PFSK-1 (cell line): ENCODE data around the gene ATP5MK.

ENCODE experiments used
- FOXP2 ChIP-seq: optimal IDR thresholded peaks from 2 replicates; pipeline ENCODE3; 2011; ENCODE audit warnings: borderline replicate concordance, control low read depth, inconsistent platforms; ENCODE audit not compliant: insufficient read depth; ENCODE audit errors: extremely low read length, extremely low read depth
- POLR2AphosphoS5 ChIP-seq: IDR thresholded peaks from 2 replicates; pipeline ENCODE4 v1.6.1; 2012; ENCODE audit warnings: low read depth, mild to moderate bottlenecking, control low read depth, low read length, moderate library complexity
- SIN3A ChIP-seq: IDR thresholded peaks from 2 replicates; pipeline ENCODE4 v1.6.1; 2012; ENCODE audit warnings: mild to moderate bottlenecking, low read length, moderate library complexity, borderline replicate concordance; ENCODE audit not compliant: insufficient read depth
- TAF1 ChIP-seq: IDR thresholded peaks from 2 replicates; pipeline ENCODE4 v1.6.1; 2012; ENCODE audit warnings: low read length, control low read depth, borderline replicate concordance; ENCODE audit not compliant: insufficient read depth
- TF ChIP-seq, protein P1 (sequence below), 2 experiments: IDR thresholded peaks; 2 replicates each; pipeline versions ENCODE4 v1.6.1 to v1.8.0; 2011 to 2012; ENCODE audit warnings: low read depth in 2 of 2, low read length in 2 of 2, control low read depth in 1 of 2, inconsistent platforms in 1 of 2, mild to moderate bottlenecking in 1 of 2, moderate library complexity in 1 of 2; ENCODE audit not compliant: insufficient read depth in 1 of 2

DNA sequence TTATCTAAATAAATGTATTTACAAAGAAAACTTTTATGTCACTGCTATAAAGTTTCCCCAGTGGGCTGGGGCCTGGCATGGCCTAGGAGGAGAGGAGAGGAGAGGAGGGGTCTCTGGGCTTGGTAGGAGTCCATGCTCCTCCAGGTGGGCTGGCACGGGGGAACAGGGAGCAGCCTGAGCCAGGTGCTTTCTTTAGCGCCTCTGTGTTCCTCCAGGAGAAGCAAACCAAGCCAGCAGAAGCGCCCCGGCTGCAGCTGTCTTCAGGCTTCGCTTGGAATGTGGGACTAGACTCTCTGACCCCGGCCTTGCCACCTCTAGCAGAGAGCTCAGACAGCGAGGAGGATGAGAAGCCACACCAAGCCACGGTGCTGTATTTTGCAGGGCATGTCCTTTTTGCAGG, 45.3 kb upstream of the ATP5MK start:
- TF ChIP-seq TAF1 (no peak), POLR2AphosphoS5 (no peak), FOXP2 (no peak), SIN3A (no peak)
- TF ChIP-seq, protein P1, sequence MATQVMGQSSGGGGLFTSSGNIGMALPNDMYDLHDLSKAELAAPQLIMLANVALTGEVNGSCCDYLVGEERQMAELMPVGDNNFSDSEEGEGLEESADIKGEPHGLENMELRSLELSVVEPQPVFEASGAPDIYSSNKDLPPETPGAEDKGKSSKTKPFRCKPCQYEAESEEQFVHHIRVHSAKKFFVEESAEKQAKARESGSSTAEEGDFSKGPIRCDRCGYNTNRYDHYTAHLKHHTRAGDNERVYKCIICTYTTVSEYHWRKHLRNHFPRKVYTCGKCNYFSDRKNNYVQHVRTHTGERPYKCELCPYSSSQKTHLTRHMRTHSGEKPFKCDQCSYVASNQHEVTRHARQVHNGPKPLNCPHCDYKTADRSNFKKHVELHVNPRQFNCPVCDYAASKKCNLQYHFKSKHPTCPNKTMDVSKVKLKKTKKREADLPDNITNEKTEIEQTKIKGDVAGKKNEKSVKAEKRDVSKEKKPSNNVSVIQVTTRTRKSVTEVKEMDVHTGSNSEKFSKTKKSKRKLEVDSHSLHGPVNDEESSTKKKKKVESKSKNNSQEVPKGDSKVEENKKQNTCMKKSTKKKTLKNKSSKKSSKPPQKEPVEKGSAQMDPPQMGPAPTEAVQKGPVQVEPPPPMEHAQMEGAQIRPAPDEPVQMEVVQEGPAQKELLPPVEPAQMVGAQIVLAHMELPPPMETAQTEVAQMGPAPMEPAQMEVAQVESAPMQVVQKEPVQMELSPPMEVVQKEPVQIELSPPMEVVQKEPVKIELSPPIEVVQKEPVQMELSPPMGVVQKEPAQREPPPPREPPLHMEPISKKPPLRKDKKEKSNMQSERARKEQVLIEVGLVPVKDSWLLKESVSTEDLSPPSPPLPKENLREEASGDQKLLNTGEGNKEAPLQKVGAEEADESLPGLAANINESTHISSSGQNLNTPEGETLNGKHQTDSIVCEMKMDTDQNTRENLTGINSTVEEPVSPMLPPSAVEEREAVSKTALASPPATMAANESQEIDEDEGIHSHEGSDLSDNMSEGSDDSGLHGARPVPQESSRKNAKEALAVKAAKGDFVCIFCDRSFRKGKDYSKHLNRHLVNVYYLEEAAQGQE (IDR thresholded peaks at IDR 0.05; ENCODE audit: insufficient read depth in 1 of 2, low read depth in 2 of 2, low read length in 2 of 2) = no peak
